GM18526 (cell line): ENCODE data around the gene BBS10.

Source experiments
- POLR2A ChIP-seq: IDR thresholded peaks from 3 replicates; pipeline ENCODE4 v1.6.1; 2011; ENCODE audit not compliant: insufficient read length; ENCODE audit errors: extremely low read depth

BBS10 gene

DNA sequence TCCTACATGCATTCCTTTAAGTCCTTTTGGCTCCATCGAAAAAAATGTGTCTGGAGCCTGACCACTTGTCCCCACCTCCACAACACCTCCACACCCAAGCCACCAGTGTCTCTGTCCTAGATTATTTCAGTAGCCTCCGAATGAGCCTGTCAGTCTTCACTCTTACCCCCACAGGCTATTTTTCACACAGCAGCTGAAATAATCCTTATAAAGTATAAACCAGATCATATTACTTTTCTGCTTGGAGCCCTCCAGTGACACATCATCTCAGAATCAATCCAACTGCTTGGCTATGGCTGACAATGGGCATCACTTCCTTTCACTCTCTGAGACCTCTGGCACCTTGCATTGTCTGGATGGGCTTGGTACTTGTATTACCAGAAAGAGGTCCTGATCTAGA, 44.9 kb downstream of the BBS10 start:
- TF ChIP-seq POLR2A = no peak

DNA sequence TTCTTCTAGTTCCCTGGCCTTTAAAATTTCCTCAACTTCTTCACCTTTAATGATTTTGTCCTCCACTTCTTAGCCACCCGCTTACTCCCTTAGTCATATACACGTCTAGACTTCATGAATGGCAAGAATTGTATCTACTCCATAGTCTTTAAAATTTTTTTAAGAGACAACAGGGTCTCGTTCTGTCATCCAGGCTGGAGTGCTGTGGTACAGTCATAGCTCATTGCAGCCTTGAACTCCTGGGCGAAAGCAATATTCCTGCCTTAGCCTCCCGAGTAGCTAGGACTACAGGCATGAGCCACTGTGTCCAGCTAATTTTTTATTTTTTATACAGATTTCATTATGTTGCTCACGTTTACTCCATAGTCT, 47.9 kb downstream of the BBS10 start:
- no peak for TF ChIP-seq POLR2A

GRCh38 chr12:76299536-76300296, 48.5 kb downstream of the BBS10 start:
- TF ChIP-seq POLR2A = no peak
